Lower leg skin (tissue), 3 donors: ENCODE data around the gene TEX13D.

Experiments used
- CTCF ChIP-seq, 3 donors: fragments of 450-650 bp; IDR thresholded peaks; one replicate each; pipeline ENCODE4 v1.5.1; 2016; ENCODE audit warnings: antibody characterized with exemption in 3 of 3, mild to moderate bottlenecking in 3 of 3, moderate library complexity in 2 of 3
- POLR2A ChIP-seq, 2 donors: fragments of 450-650 bp; IDR thresholded peaks; one replicate each; pipeline ENCODE4 v1.6.1; 2016 to 2017; ENCODE audit warnings: antibody characterized with exemption in 2 of 2, mild to moderate bottlenecking in 1 of 2, moderate library complexity in 1 of 2

DNA sequence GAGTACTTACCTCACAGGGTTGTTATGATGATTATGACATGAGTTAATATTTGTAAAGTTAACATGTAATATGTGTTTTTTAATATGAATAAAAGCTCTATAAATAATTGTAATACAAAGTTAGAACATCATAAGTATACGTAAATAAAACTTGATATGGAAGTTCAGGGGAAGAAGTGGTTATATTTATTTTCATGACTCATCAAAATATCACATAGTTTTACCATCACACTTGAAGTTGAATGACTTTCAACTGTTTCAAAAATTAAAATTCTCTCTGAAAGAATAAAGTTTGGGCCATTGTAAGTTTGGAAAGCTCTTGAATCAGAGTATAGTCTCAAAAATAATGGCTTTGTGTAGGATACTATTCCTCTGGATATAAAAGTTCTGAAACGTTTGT is 22.2 kb downstream of the TEX13D start:
- no peak for TF ChIP-seq CTCF (IDR thresholded peaks at IDR 0.05)
- no peak for TF ChIP-seq POLR2A (IDR thresholded peaks at IDR 0.05)
